HEK293 (cell line): Measurements from ENCODE around the gene FAM216B.
A peak's percentile ranks its signal among the peaks of the same experiment; 100 is the strongest.

Source experiments
- CTCF ChIA-PET: fragments of 350-600 bp; formaldehyde crosslinking; extraction: SDS; loops from one replicate; lab custom pipeline; 2021; ENCODE audit warnings: antibody characterized with exemption; lab: Yijun Ruan, JAX
- POLR2A ChIA-PET: fragments of 300-600 bp; formaldehyde crosslinking; extraction: SDS; loops from one replicate; lab custom pipeline; 2020; ENCODE audit warnings: antibody characterized with exemption, inconsistent platforms; lab: Yijun Ruan, JAX
- H3K27ac ChIP-seq: fragments of 200-500 bp; sonication (Bioruptor generic); 2 replicates; pipeline ENCODE4 v1.5.1; 2014; ENCODE audit warnings: low read depth, low read length, control low read depth, inconsistent platforms; ENCODE audit errors: extremely low read depth
- H3K36me3 ChIP-seq, 2 experiments: fragments of 200-500 bp in 1 of 2; sonication (Bioruptor generic) in 1 of 2; 1 replicate in 1 of 2; 2 replicates in 1 of 2; pipeline ENCODE4 v1.5.1; 2014 to 2017; ENCODE audit warnings: inconsistent platforms in 2 of 2, low read length in 2 of 2; ENCODE audit not compliant: control insufficient read depth in 2 of 2, insufficient read depth in 1 of 2
- H3K4me1 ChIP-seq: fragments of 200-500 bp; sonication (Bioruptor generic); 2 replicates; pipeline ENCODE4 v1.5.1; 2014; ENCODE audit warnings: mild to moderate bottlenecking, low read length, inconsistent platforms; ENCODE audit not compliant: control insufficient read depth, insufficient read depth
- H3K4me3 ChIP-seq: 2 replicates; pipeline ENCODE4 v1.5.1; 2011; ENCODE audit warnings: low read depth, mild to moderate bottlenecking, control low read depth, low read length, moderate library complexity
- H3K9me3 ChIP-seq: fragments of 200-500 bp; sonication (Bioruptor generic); 2 replicates; pipeline ENCODE4 v1.5.1; 2014; ENCODE audit warnings: low read depth, low read length, inconsistent platforms; ENCODE audit not compliant: control insufficient read depth, insufficient read depth
- ATF2 ChIP-seq: fragments of 450-650 bp; formaldehyde crosslinking; IDR thresholded peaks from 2 replicates; pipeline ENCODE4 v1.5.1; 2016; ENCODE audit warnings: missing biosample characterization, missing genetic modification characterization, low read depth
- CTCF ChIP-seq: fragments of 450-650 bp; formaldehyde crosslinking; IDR thresholded peaks from 2 replicates; pipeline ENCODE4 v1.5.1; 2016; ENCODE audit warnings: missing biosample characterization, missing genetic modification characterization
- IKZF3 ChIP-seq: fragments of 450-650 bp; IDR thresholded peaks from 2 replicates; pipeline ENCODE4 v1.5.0; 2018; ENCODE audit warnings: missing biosample characterization, mild to moderate bottlenecking, missing genetic modification characterization, moderate library complexity
- KLF8 ChIP-seq: fragments of 450-650 bp; formaldehyde crosslinking; IDR thresholded peaks from 2 replicates; pipeline ENCODE4 v1.5.1; 2016; ENCODE audit warnings: missing biosample characterization, missing genetic modification characterization
- PRDM1 ChIP-seq: fragments of 450-650 bp; formaldehyde crosslinking; IDR thresholded peaks from 2 replicates; pipeline ENCODE4; 2016; ENCODE audit warnings: missing biosample characterization, missing genetic modification characterization
- TRIM28 ChIP-seq: IDR thresholded peaks from 2 replicates; pipeline ENCODE4 v1.6.1; 2011; ENCODE audit warnings: low read length, control low read depth, borderline replicate concordance
- WT1 ChIP-seq: fragments of 450-650 bp; formaldehyde crosslinking; IDR thresholded peaks from 2 replicates; pipeline ENCODE4 v1.5.1; 2016; ENCODE audit warnings: missing biosample characterization, missing genetic modification characterization
- ZEB2 ChIP-seq: fragments of 450-650 bp; formaldehyde crosslinking; IDR thresholded peaks from 2 replicates; pipeline ENCODE4 v1.5.1; 2016; ENCODE audit warnings: missing biosample characterization, missing genetic modification characterization
- ZFP69B ChIP-seq: fragments of 450-650 bp; formaldehyde crosslinking; IDR thresholded peaks from 2 replicates; pipeline ENCODE4 v1.5.1; 2016; ENCODE audit warnings: missing biosample characterization, missing genetic modification characterization
- ZNF114 ChIP-seq: fragments of 450-650 bp; formaldehyde crosslinking; IDR thresholded peaks from 2 replicates; pipeline ENCODE4 v1.5.0; 2017; ENCODE audit warnings: missing biosample characterization, missing genetic modification characterization
- ZNF157 ChIP-seq: fragments of 450-650 bp; formaldehyde crosslinking; IDR thresholded peaks from 2 replicates; pipeline ENCODE4 v1.5.1; 2016; ENCODE audit warnings: missing biosample characterization, missing genetic modification characterization
- ZNF223 ChIP-seq: fragments of 450-650 bp; formaldehyde crosslinking; IDR thresholded peaks from 2 replicates; pipeline ENCODE4 v1.5.1; 2016; ENCODE audit warnings: missing biosample characterization, missing genetic modification characterization
- ZNF23 ChIP-seq: fragments of 450-650 bp; formaldehyde crosslinking; IDR thresholded peaks from 2 replicates; pipeline ENCODE4 v1.5.1; 2016; ENCODE audit warnings: missing biosample characterization, missing genetic modification characterization, borderline replicate concordance
- ZNF266 ChIP-seq: fragments of 450-650 bp; formaldehyde crosslinking; IDR thresholded peaks from 2 replicates; pipeline ENCODE4 v1.5.1; 2016; ENCODE audit warnings: missing biosample characterization, missing genetic modification characterization, low read depth
- ZNF510 ChIP-seq: fragments of 450-650 bp; formaldehyde crosslinking; IDR thresholded peaks from 2 replicates; pipeline ENCODE4 v1.5.1; 2018; ENCODE audit warnings: mild to moderate bottlenecking, missing genetic modification characterization, missing biosample characterization; ENCODE audit not compliant: insufficient replicate concordance
- ZNF544 ChIP-seq: fragments of 450-650 bp; formaldehyde crosslinking; IDR thresholded peaks from 2 replicates; pipeline ENCODE4 v1.5.0; 2017; ENCODE audit warnings: missing biosample characterization, missing genetic modification characterization
- ZNF561 ChIP-seq: fragments of 450-650 bp; IDR thresholded peaks from 2 replicates; pipeline ENCODE4 v1.5.1; 2018; ENCODE audit warnings: missing biosample characterization, missing genetic modification characterization, borderline replicate concordance
- ZNF600 ChIP-seq: fragments of 450-650 bp; formaldehyde crosslinking; IDR thresholded peaks from 2 replicates; pipeline ENCODE4 v1.5.1; 2016; ENCODE audit warnings: missing biosample characterization, missing genetic modification characterization
- ZNF610 ChIP-seq: fragments of 450-650 bp; formaldehyde crosslinking; IDR thresholded peaks from 2 replicates; pipeline ENCODE4 v1.5.1; 2016; ENCODE audit warnings: missing biosample characterization, missing genetic modification characterization, borderline replicate concordance
- ZNF626 ChIP-seq: fragments of 450-650 bp; sonication (Bioruptor Pico); formaldehyde crosslinking; IDR thresholded peaks from 2 replicates; pipeline ENCODE4 v1.5.1; 2018; ENCODE audit warnings: missing biosample characterization, missing genetic modification characterization, inconsistent platforms
- ZNF660 ChIP-seq: fragments of 450-650 bp; IDR thresholded peaks from 2 replicates; pipeline ENCODE4 v1.5.1; 2018; ENCODE audit warnings: missing biosample characterization, mild to moderate bottlenecking, missing genetic modification characterization
- ZNF701 ChIP-seq: fragments of 450-650 bp; formaldehyde crosslinking; IDR thresholded peaks from 2 replicates; pipeline ENCODE4 v1.5.1; 2016; ENCODE audit warnings: missing biosample characterization, missing genetic modification characterization
- ZNF792 ChIP-seq: fragments of 450-650 bp; formaldehyde crosslinking; IDR thresholded peaks from 2 replicates; pipeline ENCODE4 v1.5.1; 2016; ENCODE audit warnings: missing biosample characterization, missing genetic modification characterization
- TF ChIP-seq, protein P1 (sequence below): fragments of 450-650 bp; formaldehyde crosslinking; IDR thresholded peaks from 2 replicates; pipeline ENCODE4 v1.5.0; 2017; ENCODE audit warnings: missing biosample characterization, missing genetic modification characterization, borderline replicate concordance
- TF ChIP-seq, protein P2 (sequence below): fragments of 450-650 bp; formaldehyde crosslinking; IDR thresholded peaks from 2 replicates; pipeline ENCODE4 v1.5.1; 2016; ENCODE audit warnings: missing biosample characterization, missing genetic modification characterization
- TF ChIP-seq, protein P3 (sequence below): fragments of 450-650 bp; formaldehyde crosslinking; IDR thresholded peaks from 2 replicates; pipeline ENCODE4 v1.5.1; 2016; ENCODE audit warnings: missing biosample characterization, missing genetic modification characterization
- TF ChIP-seq, protein P4 (sequence below): fragments of 450-650 bp; formaldehyde crosslinking; IDR thresholded peaks from 2 replicates; pipeline ENCODE4 v1.5.1; 2016; ENCODE audit warnings: missing biosample characterization, missing genetic modification characterization
- TF ChIP-seq, protein P5 (sequence below): fragments of 450-650 bp; formaldehyde crosslinking; IDR thresholded peaks from 2 replicates; pipeline ENCODE4 v1.5.1; 2016; ENCODE audit warnings: missing biosample characterization, missing genetic modification characterization, borderline replicate concordance

FAM216B gene

DNA sequence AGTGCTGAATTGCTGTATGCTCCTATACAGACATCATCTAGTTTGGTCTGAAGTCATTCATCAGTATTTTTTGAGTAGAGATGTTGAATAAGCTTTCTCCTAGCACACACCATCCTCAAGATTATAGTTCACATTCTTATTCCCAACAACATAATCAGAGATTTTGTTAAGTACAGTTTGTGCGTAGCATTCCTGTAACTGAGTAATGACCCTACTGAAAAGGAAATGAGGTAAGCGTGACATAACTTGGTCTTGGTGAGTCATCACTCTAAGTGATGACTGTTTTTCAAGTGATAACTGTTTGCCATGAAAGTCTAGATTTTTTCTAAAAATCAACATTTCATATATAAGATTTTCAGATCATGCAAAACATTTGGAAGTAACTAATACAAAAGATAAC, 18.5 kb upstream of the FAM216B start:
- H3K36me3 ChIP-seq = no peaks in the 10 kb centered on the region
- no peaks in the 10 kb centered on the region for H3K9me3 ChIP-seq
- no peaks in the 10 kb centered on the region for H3K4me1 ChIP-seq
- H3K27ac ChIP-seq = no peak overlapping the region
- ChIA-PET CTCF (no interaction called here), POLR2A (no interaction called here)
- no peak overlapping the region for H3K4me3 ChIP-seq
- TF ChIP-seq PRDM1 (tag by site-specific recombination) (no peak), ZNF660 (tag by site-specific recombination) (0 out of 2 replicates have a peak, but pooled peaks have one; percentile 52), ZNF561 (no peak), ZNF701 (no peak), ZNF792 (tag by site-specific recombination) (no peak), ZNF610 (tag by site-specific recombination) (no peak), ZFP69B (tag by site-specific recombination) (0 out of 2 replicates have a peak, but pooled peaks have one; percentile 26), ZNF223 (tag by site-specific recombination) (no peak), ZNF266 (tag by site-specific recombination) (no peak), IKZF3 (no peak), KLF8 (no peak), ZNF23 (tag by site-specific recombination) (no peak), ZEB2 (tag by site-specific recombination) (0 out of 2 replicates have a peak, but pooled peaks have one; percentile 16), TRIM28 (no peak), ZNF157 (tag by site-specific recombination) (no peak), ZNF510 (tag by site-specific recombination) (no peak), ATF2 (tag by site-specific recombination) (no peak), ZNF114 (tag by site-specific recombination) (no peak), ZNF626 (no peak), WT1 (tag by site-specific recombination) (no peak), CTCF (tag by site-specific recombination) (no peak), ZNF600 (tag by site-specific recombination) (no peak), ZNF544 (tag by site-specific recombination) (no peak)
- TF ChIP-seq, protein P1, sequence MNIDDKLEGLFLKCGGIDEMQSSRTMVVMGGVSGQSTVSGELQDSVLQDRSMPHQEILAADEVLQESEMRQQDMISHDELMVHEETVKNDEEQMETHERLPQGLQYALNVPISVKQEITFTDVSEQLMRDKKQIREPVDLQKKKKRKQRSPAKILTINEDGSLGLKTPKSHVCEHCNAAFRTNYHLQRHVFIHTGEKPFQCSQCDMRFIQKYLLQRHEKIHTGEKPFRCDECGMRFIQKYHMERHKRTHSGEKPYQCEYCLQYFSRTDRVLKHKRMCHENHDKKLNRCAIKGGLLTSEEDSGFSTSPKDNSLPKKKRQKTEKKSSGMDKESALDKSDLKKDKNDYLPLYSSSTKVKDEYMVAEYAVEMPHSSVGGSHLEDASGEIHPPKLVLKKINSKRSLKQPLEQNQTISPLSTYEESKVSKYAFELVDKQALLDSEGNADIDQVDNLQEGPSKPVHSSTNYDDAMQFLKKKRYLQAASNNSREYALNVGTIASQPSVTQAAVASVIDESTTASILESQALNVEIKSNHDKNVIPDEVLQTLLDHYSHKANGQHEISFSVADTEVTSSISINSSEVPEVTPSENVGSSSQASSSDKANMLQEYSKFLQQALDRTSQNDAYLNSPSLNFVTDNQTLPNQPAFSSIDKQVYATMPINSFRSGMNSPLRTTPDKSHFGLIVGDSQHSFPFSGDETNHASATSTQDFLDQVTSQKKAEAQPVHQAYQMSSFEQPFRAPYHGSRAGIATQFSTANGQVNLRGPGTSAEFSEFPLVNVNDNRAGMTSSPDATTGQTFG (tag by site-specific recombination) = no peak
- TF ChIP-seq, protein P2, sequence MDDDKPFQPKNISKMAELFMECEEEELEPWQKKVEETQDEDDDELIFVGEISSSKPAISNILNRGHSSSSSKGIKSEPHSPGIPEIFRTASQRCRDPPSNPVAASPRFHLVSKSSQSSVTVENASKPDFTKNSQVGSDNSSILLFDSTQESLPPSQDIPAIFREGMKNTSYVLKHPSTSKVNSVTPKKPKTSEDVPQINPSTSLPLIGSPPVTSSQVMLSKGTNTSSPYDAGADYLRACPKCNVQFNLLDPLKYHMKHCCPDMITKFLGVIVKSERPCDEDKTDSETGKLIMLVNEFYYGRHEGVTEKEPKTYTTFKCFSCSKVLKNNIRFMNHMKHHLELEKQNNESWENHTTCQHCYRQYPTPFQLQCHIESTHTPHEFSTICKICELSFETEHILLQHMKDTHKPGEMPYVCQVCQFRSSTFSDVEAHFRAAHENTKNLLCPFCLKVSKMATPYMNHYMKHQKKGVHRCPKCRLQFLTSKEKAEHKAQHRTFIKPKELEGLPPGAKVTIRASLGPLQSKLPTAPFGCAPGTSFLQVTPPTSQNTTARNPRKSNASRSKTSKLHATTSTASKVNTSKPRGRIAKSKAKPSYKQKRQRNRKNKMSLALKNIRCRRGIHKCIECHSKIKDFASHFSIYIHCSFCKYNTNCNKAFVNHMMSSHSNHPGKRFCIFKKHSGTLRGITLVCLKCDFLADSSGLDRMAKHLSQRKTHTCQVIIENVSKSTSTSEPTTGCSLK (tag by site-specific recombination) = no peak
- TF ChIP-seq, protein P3, sequence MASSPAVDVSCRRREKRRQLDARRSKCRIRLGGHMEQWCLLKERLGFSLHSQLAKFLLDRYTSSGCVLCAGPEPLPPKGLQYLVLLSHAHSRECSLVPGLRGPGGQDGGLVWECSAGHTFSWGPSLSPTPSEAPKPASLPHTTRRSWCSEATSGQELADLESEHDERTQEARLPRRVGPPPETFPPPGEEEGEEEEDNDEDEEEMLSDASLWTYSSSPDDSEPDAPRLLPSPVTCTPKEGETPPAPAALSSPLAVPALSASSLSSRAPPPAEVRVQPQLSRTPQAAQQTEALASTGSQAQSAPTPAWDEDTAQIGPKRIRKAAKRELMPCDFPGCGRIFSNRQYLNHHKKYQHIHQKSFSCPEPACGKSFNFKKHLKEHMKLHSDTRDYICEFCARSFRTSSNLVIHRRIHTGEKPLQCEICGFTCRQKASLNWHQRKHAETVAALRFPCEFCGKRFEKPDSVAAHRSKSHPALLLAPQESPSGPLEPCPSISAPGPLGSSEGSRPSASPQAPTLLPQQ (tag by site-specific recombination) = no peak
- TF ChIP-seq, protein P4, sequence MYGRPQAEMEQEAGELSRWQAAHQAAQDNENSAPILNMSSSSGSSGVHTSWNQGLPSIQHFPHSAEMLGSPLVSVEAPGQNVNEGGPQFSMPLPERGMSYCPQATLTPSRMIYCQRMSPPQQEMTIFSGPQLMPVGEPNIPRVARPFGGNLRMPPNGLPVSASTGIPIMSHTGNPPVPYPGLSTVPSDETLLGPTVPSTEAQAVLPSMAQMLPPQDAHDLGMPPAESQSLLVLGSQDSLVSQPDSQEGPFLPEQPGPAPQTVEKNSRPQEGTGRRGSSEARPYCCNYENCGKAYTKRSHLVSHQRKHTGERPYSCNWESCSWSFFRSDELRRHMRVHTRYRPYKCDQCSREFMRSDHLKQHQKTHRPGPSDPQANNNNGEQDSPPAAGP (tag by site-specific recombination) = no peak
- TF ChIP-seq, protein P5, sequence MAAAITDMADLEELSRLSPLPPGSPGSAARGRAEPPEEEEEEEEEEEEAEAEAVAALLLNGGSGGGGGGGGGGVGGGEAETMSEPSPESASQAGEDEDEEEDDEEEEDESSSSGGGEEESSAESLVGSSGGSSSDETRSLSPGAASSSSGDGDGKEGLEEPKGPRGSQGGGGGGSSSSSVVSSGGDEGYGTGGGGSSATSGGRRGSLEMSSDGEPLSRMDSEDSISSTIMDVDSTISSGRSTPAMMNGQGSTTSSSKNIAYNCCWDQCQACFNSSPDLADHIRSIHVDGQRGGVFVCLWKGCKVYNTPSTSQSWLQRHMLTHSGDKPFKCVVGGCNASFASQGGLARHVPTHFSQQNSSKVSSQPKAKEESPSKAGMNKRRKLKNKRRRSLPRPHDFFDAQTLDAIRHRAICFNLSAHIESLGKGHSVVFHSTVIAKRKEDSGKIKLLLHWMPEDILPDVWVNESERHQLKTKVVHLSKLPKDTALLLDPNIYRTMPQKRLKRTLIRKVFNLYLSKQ (tag by site-specific recombination) = no peak
